ENCODE results near the gene KCNAB1.

The KCNAB1 gene

GRCh38 chr3:156201411-156202405 is 81.3 kb downstream of the KCNAB1 start:
- H3K4me1 ChIP-seq (ENCODE audit: low read length): no peaks in the 10 kb centered on the region
- no peaks in the 10 kb centered on the region for H3K27me3 ChIP-seq (replicated peaks; ENCODE audit: insufficient read depth, low read length)
- DNase-seq: no peak
- no peaks in the 10 kb centered on the region for H4K20me1 ChIP-seq (ENCODE audit: insufficient read depth, low read length)
- no peak overlapping the region for H2AFZ ChIP-seq (ENCODE audit: low read length)
- H3K4me3 ChIP-seq (ENCODE audit: low read length): no peak overlapping the region
- no peaks in the 10 kb centered on the region for H3F3A ChIP-seq (ENCODE audit: insufficient read depth, low read length)
- no peaks in the 10 kb centered on the region for H3K79me2 ChIP-seq (ENCODE audit: low read length)
- no peaks in the 10 kb centered on the region for H3K36me3 ChIP-seq (replicated peaks; ENCODE audit: insufficient read depth, low read length)
- H3K4me2 ChIP-seq (ENCODE audit: low read depth, low read length): no peak overlapping the region
- TF ChIP-seq EZH2 (optimal IDR thresholded peaks at IDR 0.05; ENCODE audit: low read depth, low read length): no peak
- no peak for TF ChIP-seq EZH2phosphoT487 (IDR thresholded peaks at IDR 0.05; ENCODE audit: low read length)
- TF ChIP-seq, protein P1, sequence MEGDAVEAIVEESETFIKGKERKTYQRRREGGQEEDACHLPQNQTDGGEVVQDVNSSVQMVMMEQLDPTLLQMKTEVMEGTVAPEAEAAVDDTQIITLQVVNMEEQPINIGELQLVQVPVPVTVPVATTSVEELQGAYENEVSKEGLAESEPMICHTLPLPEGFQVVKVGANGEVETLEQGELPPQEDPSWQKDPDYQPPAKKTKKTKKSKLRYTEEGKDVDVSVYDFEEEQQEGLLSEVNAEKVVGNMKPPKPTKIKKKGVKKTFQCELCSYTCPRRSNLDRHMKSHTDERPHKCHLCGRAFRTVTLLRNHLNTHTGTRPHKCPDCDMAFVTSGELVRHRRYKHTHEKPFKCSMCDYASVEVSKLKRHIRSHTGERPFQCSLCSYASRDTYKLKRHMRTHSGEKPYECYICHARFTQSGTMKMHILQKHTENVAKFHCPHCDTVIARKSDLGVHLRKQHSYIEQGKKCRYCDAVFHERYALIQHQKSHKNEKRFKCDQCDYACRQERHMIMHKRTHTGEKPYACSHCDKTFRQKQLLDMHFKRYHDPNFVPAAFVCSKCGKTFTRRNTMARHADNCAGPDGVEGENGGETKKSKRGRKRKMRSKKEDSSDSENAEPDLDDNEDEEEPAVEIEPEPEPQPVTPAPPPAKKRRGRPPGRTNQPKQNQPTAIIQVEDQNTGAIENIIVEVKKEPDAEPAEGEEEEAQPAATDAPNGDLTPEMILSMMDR (IDR thresholded peaks at IDR 0.05; ENCODE audit: low read length): no peak
- H3K27ac ChIP-seq (ENCODE audit: low read length): no peak overlapping the region
- H3K9ac ChIP-seq (ENCODE audit: low read length): no peak overlapping the region
- no peaks in the 10 kb centered on the region for H3K9me3 ChIP-seq (replicated peaks; ENCODE audit: insufficient read depth, low read length)
- H3K9me2 ChIP-seq (replicated peaks; ENCODE audit: insufficient read depth, low read length): no peaks in the 10 kb centered on the region

GRCh38 chr3:156206157-156206556 is 85.8 kb downstream of the KCNAB1 start:
- Histone ChIP-seq H3K27me3 (replicated peaks; ENCODE audit: insufficient read depth, low read length) (no peaks in the 10 kb centered on the region), H4K20me1 (ENCODE audit: insufficient read depth, low read length) (no peaks in the 10 kb centered on the region), H3F3A (ENCODE audit: insufficient read depth, low read length) (no peaks in the 10 kb centered on the region), H3K4me2 (ENCODE audit: low read depth, low read length) (no peak overlapping the region), H3K9ac (ENCODE audit: low read length) (no peak overlapping the region), H3K9me2 (replicated peaks; ENCODE audit: insufficient read depth, low read length) (no peaks in the 10 kb centered on the region), H2AFZ (ENCODE audit: low read length) (no peak overlapping the region), H3K4me1 (ENCODE audit: low read length) (no peaks in the 10 kb centered on the region), H3K4me3 (ENCODE audit: low read length) (no peak overlapping the region), H3K79me2 (ENCODE audit: low read length) (no peaks in the 10 kb centered on the region), H3K27ac (ENCODE audit: low read length) (no peak overlapping the region), H3K9me3 (replicated peaks; ENCODE audit: insufficient read depth, low read length) (no peaks in the 10 kb centered on the region), H3K36me3 (replicated peaks; ENCODE audit: insufficient read depth, low read length) (no peaks in the 10 kb centered on the region)
- TF ChIP-seq EZH2 (optimal IDR thresholded peaks at IDR 0.05; ENCODE audit: low read depth, low read length) (no peak), EZH2phosphoT487 (IDR thresholded peaks at IDR 0.05; ENCODE audit: low read length) (no peak)
- TF ChIP-seq, protein P1 (IDR thresholded peaks at IDR 0.05; ENCODE audit: low read length): no peak
- DNase-seq: no peak

DNA sequence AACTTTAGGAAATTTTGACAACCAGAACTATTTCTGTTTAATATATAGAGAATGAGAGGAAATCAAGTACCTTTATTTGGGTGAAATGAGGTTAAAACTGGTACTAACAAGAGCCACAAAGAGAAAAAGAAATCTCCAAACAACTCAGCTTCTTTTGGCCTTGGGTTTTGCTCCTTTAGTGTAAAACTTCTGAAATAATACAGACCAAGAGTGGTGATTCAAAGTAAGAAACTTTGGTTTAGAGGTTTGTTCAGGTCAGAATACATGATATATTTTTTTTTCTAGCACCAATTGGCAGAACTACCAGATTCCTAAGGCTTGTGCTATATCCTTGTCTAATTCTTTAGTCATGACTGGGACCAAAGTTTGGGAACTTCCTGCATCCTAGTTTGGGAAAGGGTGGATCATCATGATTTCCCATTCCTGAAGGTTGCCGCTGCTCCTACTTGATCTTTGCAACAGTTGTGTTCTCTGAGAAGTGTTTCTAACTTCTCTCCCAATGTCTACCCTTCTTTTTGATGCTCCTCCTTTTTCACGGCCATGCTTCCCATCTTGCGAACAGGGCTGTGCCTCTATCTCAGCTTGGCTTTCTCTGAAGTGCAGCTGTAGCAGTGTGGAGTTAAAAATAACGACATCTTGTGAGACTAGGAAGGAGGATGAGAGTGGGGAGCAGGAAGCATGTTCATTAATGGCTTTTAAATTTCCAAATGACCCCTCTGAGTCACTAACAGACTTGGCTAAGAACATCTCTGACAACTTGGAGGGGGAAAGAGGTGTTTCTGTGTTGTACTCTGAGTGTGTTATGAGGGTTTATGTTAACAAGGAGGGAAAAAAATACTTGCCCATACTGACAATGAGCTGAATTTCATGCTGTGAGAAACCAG is 87.7 kb downstream of the KCNAB1 start:
- DNase-seq: no peak
- no peak overlapping the region for H3K4me2 ChIP-seq (ENCODE audit: low read depth, low read length)
- H3F3A ChIP-seq (ENCODE audit: insufficient read depth, low read length): no peaks in the 10 kb centered on the region
- no peaks in the 10 kb centered on the region for H3K4me1 ChIP-seq (ENCODE audit: low read length)
- no peaks in the 10 kb centered on the region for H3K9me2 ChIP-seq (replicated peaks; ENCODE audit: insufficient read depth, low read length)
- H3K9ac ChIP-seq (ENCODE audit: low read length): no peak overlapping the region
- no peak overlapping the region for H3K27ac ChIP-seq (ENCODE audit: low read length)
- H2AFZ ChIP-seq (ENCODE audit: low read length): no peak overlapping the region
- no peaks in the 10 kb centered on the region for H4K20me1 ChIP-seq (ENCODE audit: insufficient read depth, low read length)
- no peak overlapping the region for H3K4me3 ChIP-seq (ENCODE audit: low read length)
- no peaks in the 10 kb centered on the region for H3K27me3 ChIP-seq (replicated peaks; ENCODE audit: insufficient read depth, low read length)
- no peaks in the 10 kb centered on the region for H3K79me2 ChIP-seq (ENCODE audit: low read length)
- no peaks in the 10 kb centered on the region for H3K9me3 ChIP-seq (replicated peaks; ENCODE audit: insufficient read depth, low read length)
- no peaks in the 10 kb centered on the region for H3K36me3 ChIP-seq (replicated peaks; ENCODE audit: insufficient read depth, low read length)
- no peak for TF ChIP-seq EZH2phosphoT487 (IDR thresholded peaks at IDR 0.05; ENCODE audit: low read length)
- TF ChIP-seq, protein P1 (IDR thresholded peaks at IDR 0.05; ENCODE audit: low read length): no peak
- TF ChIP-seq EZH2 (optimal IDR thresholded peaks at IDR 0.05; ENCODE audit: low read depth, low read length): no peak
